HepG2 (cell line): ENCODE measurements around the gene EDC3. TPM values are rescaled to one million over a fixed set of nuclear protein-coding genes. Genes with fewer than 3 reads are reported as not detected.

ENCODE experiments used
- ATAC-seq: fragments of 200-7000 bp; cut with Tn5 transposase; 3 replicates; pipeline ENCODE4 v1.9.1; 2020; ENCODE audit warnings: mild to moderate bottlenecking, moderate library complexity
- BruUV-seq: library from RNA; stranded (reverse); fragments of 400-500 nt; replicated peaks from 2 replicates; lab custom pipeline; 2021; lab: Mats Ljungman, UMichigan
- CTCF ChIA-PET: fragments of 300-600 bp; formaldehyde crosslinking; extraction: SDS; loops from one replicate; lab custom pipeline; 2021; ENCODE audit warnings: low total read pairs, inconsistent platforms, low intra/inter-chr PET ratio; lab: Yijun Ruan, JAX
- POLR2A ChIA-PET: fragments of 350-600 bp; sonication (Branson Sonifier 250); formaldehyde crosslinking; loops from one replicate; lab custom pipeline; 2020; ENCODE audit warnings: antibody characterized with exemption, inconsistent platforms; lab: Yijun Ruan, JAX
- DNase-seq: peaks from one replicate; pipeline ENCODE4 v3.0.0-alpha.2; 2015; ENCODE audit warnings: low spot score
- FAIRE-seq: peaks from 3 replicates; lab custom pipeline; 2011; peaks lifted over from hg19 to GRCh38; lab: Jason Lieb, UNC
- H2AFZ ChIP-seq: one replicate; pipeline ENCODE4 v1.6.1; 2011; ENCODE audit warnings: low read length, inconsistent platforms
- H3K27ac ChIP-seq: fragments of 300-600 bp; 3 replicates; pipeline ENCODE4 v1.8.0; 2011; ENCODE audit warnings: mixed run types, mild to moderate bottlenecking, mixed read lengths, low read length, inconsistent platforms; ENCODE audit not compliant: insufficient read depth; ENCODE audit errors: extremely low read length
- H3K27me3 ChIP-seq, 2 experiments: fragments of 200-600 bp in 1 of 2; 2 replicates in 1 of 2; 3 replicates in 1 of 2; pipeline versions ENCODE4 v1.6.0 to v1.8.0; 2011; ENCODE audit warnings: low read length in 2 of 2, mild to moderate bottlenecking in 2 of 2, moderate library complexity in 2 of 2, inconsistent platforms in 1 of 2; ENCODE audit not compliant: insufficient read depth in 2 of 2, control insufficient read depth in 1 of 2
- H3K36me3 ChIP-seq, 2 experiments: fragments of 200-600 bp in 1 of 2; replicated peaks in 1 of 2; 2 replicates in 1 of 2; 3 replicates in 1 of 2; pipeline versions ENCODE4 v1.5.1 to v1.8.0; 2011; ENCODE audit warnings: low read length in 2 of 2, inconsistent platforms in 1 of 2; ENCODE audit not compliant: insufficient read depth in 2 of 2, control insufficient read depth in 1 of 2
- H3K4me1 ChIP-seq: 2 replicates; pipeline ENCODE4 v1.5.1; 2012; ENCODE audit warnings: low read length, inconsistent platforms; ENCODE audit not compliant: insufficient read depth
- H3K4me2 ChIP-seq: 2 replicates; pipeline ENCODE4 v1.6.0; 2011; ENCODE audit warnings: low read depth, low read length, inconsistent platforms
- H3K4me3 ChIP-seq, 3 experiments: fragments of 200-600 bp in 1 of 3; sonication (generic), shearing (Covaris generic) in 1 of 3; replicated peaks in 1 of 3; 2 replicates each; pipeline ENCODE4 v1.5.1; 2011 to 2016; ENCODE audit warnings: low read length in 3 of 3, inconsistent platforms in 2 of 3, low read depth in 2 of 3, mild to moderate bottlenecking in 2 of 3, control low read depth in 1 of 3, mixed read lengths in 1 of 3; ENCODE audit not compliant: insufficient read depth in 1 of 3
- H3K79me2 ChIP-seq: one replicate; pipeline ENCODE4 v1.6.1; 2011; ENCODE audit warnings: low read length, inconsistent platforms; ENCODE audit not compliant: insufficient read depth
- H3K9ac ChIP-seq: 2 replicates; pipeline ENCODE4 v1.6.0; 2011; ENCODE audit warnings: mild to moderate bottlenecking, low read depth, low read length, inconsistent platforms; ENCODE audit not compliant: insufficient read depth
- H3K9me3 ChIP-seq: 2 replicates; pipeline ENCODE4 v1.5.1; 2012; ENCODE audit warnings: mild to moderate bottlenecking, low read length
- H4K20me1 ChIP-seq: 2 replicates; pipeline ENCODE4 v1.6.0; 2011; ENCODE audit warnings: inconsistent platforms, mild to moderate bottlenecking, low read length, moderate library complexity; ENCODE audit not compliant: insufficient read depth
- ARHGAP35 ChIP-seq: sonication (generic); formaldehyde crosslinking; IDR thresholded peaks from 2 replicates; pipeline ENCODE4 v1.9.0; 2022; ENCODE audit warnings: mild to moderate bottlenecking, inconsistent platforms, moderate library complexity, missing genetic modification reagents, borderline replicate concordance
- ATAD3A ChIP-seq: sonication (generic); formaldehyde crosslinking; IDR thresholded peaks from 2 replicates; pipeline ENCODE4 v1.4.0; 2020; ENCODE audit warnings: missing genetic modification reagents
- ATF7 ChIP-seq, 2 experiments: fragments of 450-650 bp in 1 of 2; sonication (generic) in 1 of 2; formaldehyde crosslinking in 1 of 2; IDR thresholded peaks; 2 replicates each; pipeline versions ENCODE4 v1.4.0 to v1.6.1; 2016 to 2020; ENCODE audit warnings: antibody characterized with exemption in 1 of 2, mild to moderate bottlenecking in 1 of 2, missing genetic modification reagents in 1 of 2
- BCLAF1 ChIP-seq: fragments of 450-650 bp; IDR thresholded peaks from 2 replicates; pipeline ENCODE4 v1.6.1; 2017; ENCODE audit warnings: mild to moderate bottlenecking
- CBX1 ChIP-seq: IDR thresholded peaks from one replicate; pipeline ENCODE4 v1.6.1; 2016; ENCODE audit warnings: antibody characterized with exemption, low read depth
- EZH2 ChIP-seq: conservative IDR thresholded peaks from 2 replicates; pipeline ENCODE4 v1.6.1; 2012; ENCODE audit warnings: mild to moderate bottlenecking, low read depth, low read length, moderate library complexity
- HOXA5 ChIP-seq: sonication (generic); formaldehyde crosslinking; IDR thresholded peaks from 2 replicates; pipeline ENCODE4 v1.4.0; 2020; ENCODE audit warnings: missing genetic modification reagents
- IRF9 ChIP-seq: sonication (generic); formaldehyde crosslinking; IDR thresholded peaks from 2 replicates; pipeline ENCODE4 v1.8.0; 2022; ENCODE audit warnings: missing genetic modification reagents, mild to moderate bottlenecking, borderline replicate concordance
- MED1 ChIP-seq: sonication (generic); formaldehyde crosslinking; IDR thresholded peaks from 2 replicates; pipeline ENCODE4 v1.4.0; 2020; ENCODE audit warnings: missing genetic modification reagents
- NFIC ChIP-seq: IDR thresholded peaks from 2 replicates; pipeline ENCODE4 v1.6.1; 2012; ENCODE audit warnings: mild to moderate bottlenecking, low read length, inconsistent platforms
- PATZ1 ChIP-seq: sonication (generic); formaldehyde crosslinking; IDR thresholded peaks from 2 replicates; pipeline ENCODE4 v1.4.0; 2020; ENCODE audit warnings: missing genetic modification reagents
- PHF5A ChIP-seq: IDR thresholded peaks from one replicate; pipeline ENCODE4 v1.6.1; 2018; ENCODE audit warnings: low read depth, missing genetic modification reagents; ENCODE audit not compliant: unreplicated experiment
- ZIK1 ChIP-seq: sonication (generic); formaldehyde crosslinking; IDR thresholded peaks from 2 replicates; pipeline ENCODE4 v1.5.0; 2020; ENCODE audit warnings: mild to moderate bottlenecking, low read depth, missing genetic modification reagents, borderline replicate concordance
- ZNF138 ChIP-seq: sonication (generic); formaldehyde crosslinking; IDR thresholded peaks from 2 replicates; pipeline ENCODE4 v1.5.0; 2020; ENCODE audit warnings: mild to moderate bottlenecking, low read depth, missing genetic modification reagents
- ZNF275 ChIP-seq: sonication (generic); formaldehyde crosslinking; IDR thresholded peaks from 2 replicates; pipeline ENCODE4 v1.8.0; 2022; ENCODE audit warnings: missing genetic modification reagents, mild to moderate bottlenecking, inconsistent platforms, borderline replicate concordance
- ZNF615 ChIP-seq: sonication (generic); formaldehyde crosslinking; IDR thresholded peaks from 2 replicates; pipeline ENCODE4 v1.5.0; 2020; ENCODE audit warnings: mild to moderate bottlenecking, missing genetic modification reagents, borderline replicate concordance
- ZNF737 ChIP-seq: sonication (generic); formaldehyde crosslinking; IDR thresholded peaks from 2 replicates; pipeline ENCODE4 v1.5.0; 2020; ENCODE audit warnings: missing genetic modification reagents, mild to moderate bottlenecking, borderline replicate concordance
- ZSCAN21 ChIP-seq: sonication (generic); formaldehyde crosslinking; IDR thresholded peaks from 2 replicates; pipeline ENCODE4 v1.8.0; 2022; ENCODE audit warnings: mild to moderate bottlenecking, missing genetic modification reagents, moderate library complexity, borderline replicate concordance
- WGBS: methylation state at CpG from one replicate; pipeline ENCODE4 v1.1.6; 2017; ENCODE audit warnings: low lambda C conversion rate; 5-methylcytosine and 5-hydroxymethylcytosine counted together
- in situ Hi-C: cut with HindIII; loops from 2 replicates; pipeline ENCODE4 v1.10.0; 2017; ENCODE audit warnings: low pct_unique_long_range_greater_than_20kb; ENCODE audit not compliant: extremely low pct_ligation_motif_present
- intact Hi-C: fragments of 100-400 bp; cut with micrococcal nuclease; formaldehyde crosslinking; loops from one replicate; pipeline ENCODE4 v1.10.0; 2022; ENCODE audit not compliant: unreplicated experiment
- polyA plus RNA-seq, 8 experiments: library from polyadenylated mRNA; depleted of rRNA in 3 of 8; stranded (reverse) in 7 of 8; unstranded in 1 of 8; fragments of >200 nt; fragmentation: Illumina TruSeq in 4 of 8; extraction: Trizol in 4 of 8; gene quantifications; 2 replicates each; pipeline versions ENCODE4 v1.2.1 to v1.2.3, GENCODE V29; 2011 to 2016; ENCODE audit warnings: low read depth in 4 of 8, missing spikeins in 1 of 8, mixed read lengths in 1 of 8; ENCODE audit not compliant: insufficient read depth in 1 of 8
- total RNA-seq, 5 experiments: library from RNA; depleted of rRNA; stranded (reverse); fragments of >200 nt; fragmentation: Illumina TruSeq; extraction: Trizol; gene quantifications; 2 replicates each; pipeline ENCODE4 v1.2.3, GENCODE V29; 2016; ENCODE audit warnings: low read depth in 1 of 5

EDC3 gene
- total and polyA plus RNA-seq, 2 of the 13 experiments (the other 11 are each of a cell fraction or from before 2014, with no cell fraction given): 17.4 to 32.0 TPM

GRCh38 chr15:74683758-74684157 lies 12.1 kb downstream of the EDC3 start:
- H3K27me3 ChIP-seq: no peaks in the 10 kb centered on the region; a peak in 1 of 5 replicates
- H3K9ac ChIP-seq: no peak overlapping the region
- no peak for ATAC-seq
- H3K4me2 ChIP-seq: no peak overlapping the region
- H3K4me1 ChIP-seq: no peaks in the 10 kb centered on the region
- H3K4me3 ChIP-seq: no peak overlapping the region
- H2AFZ ChIP-seq: no peak overlapping the region
- no peak for DNase-seq
- BruUV-seq: no TSS peak
- H4K20me1 ChIP-seq: no peaks in the 10 kb centered on the region
- H3K27ac ChIP-seq: no peak overlapping the region
- peaks cover 42% of the 10 kb centered on the region for H3K79me2 ChIP-seq
- no peak for FAIRE-seq
- POLR2A ChIA-PET: interaction anchor here (1.0 kb wide), 1 partner anchor 77 kb away, joined by 3 read pairs; no protein-coding TSS in a partner anchor
- intact Hi-C loops: no loop called here
- peaks cover 5 to 17% of the 10 kb centered on the region in 2 experiments; a peak in 4 of 5 replicates for H3K36me3 ChIP-seq
- WGBS: 84% methylated on average over 1 of the region's 1 CpG
- CTCF ChIA-PET: no interaction called here
- in situ Hi-C loops: no loop called here
- TF ChIP-seq NFIC (no peak), BCLAF1 (no peak), MED1 (CRISPR knock-in tag) (no peak), HOXA5 (CRISPR knock-in tag) (no peak), ZSCAN21 (CRISPR knock-in tag) (no peak), EZH2 (no peak), ARHGAP35 (CRISPR knock-in tag) (no peak), IRF9 (CRISPR knock-in tag) (no peak), PATZ1 (CRISPR knock-in tag) (no peak), ATF7 (IDR thresholded peaks at IDR 0.05) (no peak), ATF7 (CRISPR knock-in tag; IDR thresholded peaks at IDR 0.05) (no peak), ZNF138 (CRISPR knock-in tag) (no peak), ZIK1 (CRISPR knock-in tag) (no peak), PHF5A (CRISPR knock-in tag) (no peak), ATAD3A (CRISPR knock-in tag) (no peak), ZNF275 (no peak), CBX1 (no peak), ZNF737 (no peak), ZNF615 (CRISPR knock-in tag) (no peak)
- H3K9me3 ChIP-seq: peaks cover 8% of the 10 kb centered on the region
